KG1 (cell line): ENCODE measurements around the gene PABPC1L.
"Not testable (repeated sequence)": the region's sequence is repeated elsewhere in the genome, so short reads cannot be mapped to it uniquely, and the experiment has no call there.

Experiments
- DNase-seq: peaks from one replicate; lab custom pipeline; 2025; lab: John Stamatoyannopoulos, UW

Gene PABPC1L

GRCh38 chr20:44909872-44910689, at the start of gene PABPC1L:
TSS of gene PABPC1L (plus strand) at chr20:44910060. CDS start at chr20:44910144, 84 bp downstream.
- DNase-seq = peak; percentile 64

DNA sequence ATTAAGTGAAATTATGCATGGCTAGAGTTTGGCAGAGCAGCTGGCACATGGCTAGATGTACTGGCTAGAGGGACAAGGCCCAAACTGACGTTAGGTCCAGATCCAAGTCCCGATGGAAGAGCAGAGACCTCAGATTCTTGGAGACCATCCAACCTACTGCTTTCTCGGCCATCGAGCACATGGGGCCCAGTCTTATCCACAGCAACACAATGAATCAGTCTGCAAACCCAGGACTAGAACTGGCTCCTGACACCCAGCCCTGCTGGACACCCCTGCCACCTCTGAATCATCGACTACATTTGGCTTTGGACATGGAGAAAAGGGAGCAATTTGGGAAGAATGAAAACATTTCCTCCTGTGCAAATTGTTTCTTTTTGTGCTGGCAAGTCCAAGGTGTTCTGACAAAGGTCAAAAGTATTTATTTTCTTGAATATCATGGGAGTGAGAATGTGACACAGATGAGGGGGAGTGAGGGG, 48.3 kb upstream of the PABPC1L start:
- no peak for DNase-seq

DNA sequence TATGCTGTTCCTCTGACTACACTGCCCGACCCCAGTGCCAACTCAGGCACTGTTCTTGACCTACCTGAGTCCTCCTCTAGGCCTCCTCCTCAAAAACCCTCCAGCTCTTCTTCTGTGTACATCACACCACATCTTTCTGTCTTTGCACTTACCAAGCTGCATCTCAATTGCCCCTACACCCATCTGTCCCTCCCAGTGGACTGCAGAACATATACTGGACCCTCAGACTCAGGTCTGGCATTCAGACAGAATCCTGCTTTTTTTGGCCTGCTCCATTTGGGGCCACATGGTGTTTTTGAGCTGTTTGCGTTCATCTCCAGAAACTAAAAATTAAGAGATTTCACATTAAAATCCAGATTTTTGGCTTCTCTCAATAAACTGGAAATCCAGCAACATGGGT, 47.6 kb upstream of the PABPC1L start:
- DNase-seq = no peak

GRCh38 chr20:44863365-44864084, 46.3 kb upstream of the PABPC1L start:
- DNase-seq = not testable (repeated sequence)

DNA sequence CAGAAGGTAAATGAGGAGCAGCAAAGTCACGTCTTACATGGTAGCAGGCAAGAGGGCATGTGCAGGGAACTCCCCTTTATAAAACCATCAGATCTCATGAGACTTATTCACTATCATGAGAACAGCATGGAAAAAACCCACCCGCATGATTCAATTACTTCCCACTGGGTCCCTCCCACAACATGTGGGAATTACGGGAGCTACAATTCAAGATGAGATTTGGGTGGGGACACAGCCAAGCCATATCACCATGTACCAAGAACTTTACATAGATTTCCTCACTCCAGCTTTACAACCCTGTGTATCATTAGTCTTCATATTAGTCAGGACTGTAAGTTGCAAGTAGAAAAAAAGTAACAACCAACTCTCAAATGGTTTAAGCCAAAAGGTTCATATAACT, 45.4 kb upstream of the PABPC1L start:
- not testable (repeated sequence) for DNase-seq

- no peak for DNase-seq
Measured at GRCh38 chr20:44866703-44867335, 43.0 kb upstream of the PABPC1L start.

DNA sequence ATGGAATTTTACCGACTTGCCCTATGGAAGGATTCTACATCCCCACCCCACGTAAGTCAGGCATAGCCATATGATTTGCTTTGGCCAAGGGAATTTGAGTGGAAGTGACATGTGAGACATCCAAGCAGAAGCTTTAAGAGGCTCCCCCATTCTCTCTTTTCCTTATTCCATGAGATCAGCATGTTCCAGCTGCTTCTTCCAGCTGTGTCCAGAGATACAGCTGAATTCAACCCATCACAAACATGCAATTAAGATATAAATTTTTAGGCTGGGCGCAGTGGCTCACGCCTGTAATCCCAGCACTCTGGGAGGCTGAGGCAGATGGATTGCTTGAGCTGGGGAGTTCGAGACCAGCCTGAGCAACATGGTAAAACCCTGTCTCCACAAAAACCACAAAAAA, 40.4 kb upstream of the PABPC1L start:
- no peak for DNase-seq

GRCh38 chr20:44882360-44882759, 27.5 kb upstream of the PABPC1L start:
- DNase-seq = not testable (repeated sequence)

- DNase-seq = no peak
Measured at GRCh38 chr20:44883214-44883902, 26.5 kb upstream of the PABPC1L start.

DNA sequence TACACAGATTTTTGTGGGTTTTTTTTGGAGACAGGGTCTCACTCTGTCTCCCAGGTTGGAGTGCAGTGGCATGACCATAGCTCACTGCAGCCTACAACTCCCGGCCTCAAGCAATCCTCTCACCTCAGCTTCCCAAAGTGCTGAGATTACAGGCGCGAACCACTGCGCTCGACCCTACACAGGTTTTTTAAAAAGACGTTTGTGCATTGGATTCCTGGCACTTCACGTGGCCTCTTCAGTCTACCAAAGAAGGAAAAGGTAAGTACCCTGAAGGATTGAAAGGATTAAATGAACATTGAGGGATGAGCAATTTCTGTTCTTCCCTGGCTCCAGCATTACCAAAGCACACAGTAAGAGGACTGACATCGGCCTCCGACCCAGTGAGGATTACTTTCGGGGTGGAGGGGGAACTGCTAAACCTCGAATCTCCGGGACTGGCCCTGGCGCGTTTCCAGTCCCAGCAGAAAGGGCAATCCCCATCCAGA, 24.9 kb upstream of the PABPC1L start:
- no peak for DNase-seq

DNA sequence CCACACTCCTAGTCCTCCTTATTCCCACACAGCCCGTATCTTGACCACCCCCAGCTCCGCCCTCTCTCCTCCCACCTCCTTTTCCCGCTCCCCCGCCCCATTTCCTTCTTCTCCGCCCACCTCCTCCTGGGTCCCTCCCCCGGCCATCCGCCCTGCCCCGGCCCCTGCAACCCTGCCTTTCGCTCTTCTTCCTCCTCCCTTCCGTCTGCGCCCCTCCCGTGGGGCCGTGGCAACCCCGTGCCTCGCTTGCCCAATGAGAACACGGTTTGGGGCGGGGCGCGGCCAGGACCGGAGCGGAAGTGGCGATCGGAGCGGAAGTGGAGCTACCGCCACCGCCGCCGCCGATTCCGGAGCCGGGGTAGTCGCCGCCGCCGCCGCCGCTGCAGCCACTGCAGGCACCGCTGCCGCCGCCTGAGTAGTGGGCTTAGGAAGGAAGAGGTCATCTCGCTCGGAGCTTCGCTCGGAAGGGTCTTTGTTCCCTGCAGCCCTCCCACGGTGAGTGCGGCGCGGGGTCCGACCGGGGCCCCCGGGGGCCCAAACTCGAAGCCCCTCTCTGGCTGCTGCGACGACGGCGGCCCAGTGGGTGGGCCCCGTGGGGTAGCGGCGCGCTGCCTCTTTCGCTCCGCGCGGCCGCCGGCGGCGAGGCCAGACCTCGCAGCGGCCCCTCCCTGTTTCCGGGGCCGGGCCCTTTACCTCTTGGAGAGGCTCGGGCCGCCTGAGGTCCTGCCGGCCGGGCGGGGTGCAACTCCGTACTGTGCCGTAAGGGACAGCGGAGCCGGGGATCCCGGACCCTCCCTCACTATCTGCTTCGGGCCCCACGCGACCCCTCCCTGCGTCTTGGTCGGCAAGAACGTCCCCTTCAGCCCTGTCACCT, 24.2 kb upstream of the PABPC1L start, which contains the start of gene YWHAB:
Gene YWHAB (plus strand): TSS at position 314 of the 874 bp plus-strand sequence. CDS start 15,829 bp downstream, outside the sequence.
- DNase-seq = peak; percentile 94

DNA sequence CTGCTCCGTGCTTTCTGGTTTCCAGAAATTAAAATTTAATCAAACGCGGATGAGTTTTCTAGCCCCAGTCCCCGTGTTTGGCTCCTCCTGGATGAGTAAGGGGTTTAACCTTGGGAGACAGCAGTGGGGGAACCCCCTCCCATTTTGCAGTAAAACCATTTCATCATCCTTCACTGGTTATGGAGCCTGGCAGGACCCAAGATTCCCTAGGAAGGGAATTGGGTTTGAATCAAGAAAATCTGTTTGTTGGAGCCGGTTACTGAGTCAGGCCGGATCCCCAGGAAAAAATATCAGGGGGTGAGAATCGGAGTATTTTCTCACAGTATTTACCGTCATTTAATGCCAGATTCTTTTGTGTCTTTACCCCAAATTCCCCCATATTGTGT, 23.6 kb upstream of the PABPC1L start:
- DNase-seq = no peak

DNA sequence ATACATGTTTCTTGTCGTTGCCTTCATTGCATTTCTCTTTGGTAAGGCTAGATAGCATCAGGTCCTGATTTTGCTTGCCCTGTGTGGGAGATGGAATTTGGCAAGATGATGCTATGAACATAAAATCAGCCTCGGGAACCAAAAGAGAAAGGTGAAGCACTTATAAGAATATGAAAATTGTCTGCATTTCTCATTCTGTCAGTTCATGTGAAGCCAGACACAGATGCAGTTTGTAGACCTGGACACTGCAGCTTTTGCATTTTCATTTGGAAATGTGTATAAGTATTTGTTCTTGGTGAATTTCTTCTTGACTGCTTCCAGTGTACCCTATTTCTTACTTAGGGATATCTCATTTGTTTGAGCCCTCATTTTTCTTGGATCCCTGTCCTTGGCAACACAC, 23.0 kb upstream of the PABPC1L start:
- no peak for DNase-seq

- no peak for DNase-seq
Measured at GRCh38 chr20:44887466-44887865, 22.4 kb upstream of the PABPC1L start.

- no peak for DNase-seq
Measured at GRCh38 chr20:44888226-44889103, 21.4 kb upstream of the PABPC1L start.

DNA sequence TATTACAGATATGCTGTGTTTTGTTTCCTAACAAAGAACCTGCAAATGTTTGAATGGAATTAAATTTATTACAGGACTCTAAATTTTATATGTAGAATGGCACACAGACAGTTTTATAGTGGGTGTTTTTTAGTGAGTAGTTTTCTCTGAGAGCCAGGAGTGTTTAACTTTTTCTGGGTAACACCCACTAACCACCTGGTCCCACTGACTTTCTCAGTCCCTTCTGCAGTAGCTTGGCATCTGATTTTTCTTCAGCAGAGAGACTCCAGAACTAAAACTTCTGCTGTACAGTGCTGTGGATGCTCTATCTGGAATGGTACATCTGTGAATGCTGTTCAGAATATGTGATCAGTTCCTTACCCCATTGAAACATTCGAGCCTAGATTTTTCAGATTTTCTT, 18.0 kb upstream of the PABPC1L start:
- DNase-seq = no peak

DNA sequence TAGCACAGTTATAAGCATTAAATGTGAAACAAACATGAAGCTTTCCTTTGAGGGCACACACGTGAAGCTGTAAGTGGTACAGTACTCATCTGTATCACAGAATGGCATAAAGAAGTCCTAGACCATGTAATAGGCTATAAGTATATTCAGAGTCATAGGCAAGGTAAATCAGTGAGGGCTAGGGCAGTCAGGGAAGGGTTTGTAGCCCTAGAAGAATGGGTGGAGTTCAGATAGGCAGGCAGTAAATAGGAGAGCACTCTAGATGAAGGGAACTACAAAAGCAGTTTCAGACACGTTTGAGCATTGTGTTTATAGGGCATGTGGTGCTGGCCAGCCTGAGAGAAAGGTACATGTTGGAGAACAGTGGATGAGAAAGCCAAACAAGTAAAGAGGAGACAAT, 14.9 kb upstream of the PABPC1L start:
- no peak for DNase-seq

DNA sequence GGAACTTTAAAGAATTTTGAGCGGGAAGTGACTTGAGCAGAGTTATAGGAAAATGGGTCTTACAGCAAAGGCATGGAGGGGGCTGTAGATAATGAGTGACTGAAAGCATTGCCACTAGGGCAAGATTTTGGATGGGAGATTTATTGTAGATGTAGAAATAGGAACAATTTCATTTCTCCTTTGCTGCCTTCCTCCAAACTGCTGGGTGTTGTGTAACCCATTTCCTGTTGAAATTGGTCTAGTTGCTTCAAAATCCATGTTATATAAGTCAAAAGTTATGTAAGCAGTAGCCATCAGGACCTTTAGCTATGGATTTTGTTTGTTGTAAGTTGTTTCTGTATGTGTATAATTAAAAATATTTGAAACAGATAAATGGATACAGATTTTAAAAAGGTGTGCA, 13.3 kb upstream of the PABPC1L start:
- DNase-seq = no peak

GRCh38 chr20:44897133-44897532, 12.7 kb upstream of the PABPC1L start:
- no peak for DNase-seq
